Karpas-422 (cell line): ENCODE data around the gene SLC25A45. TPM values are rescaled to one million over a fixed set of nuclear protein-coding genes. Genes with fewer than 3 reads are reported as not detected.

Experiments
- DNase-seq: peaks from one replicate; pipeline ENCODE4 v3.0.0-alpha.2; 2015
- H2AFZ ChIP-seq: fragments of 200-600 bp; sonication (generic); 2 replicates; pipeline ENCODE4 v1.6.1; 2014; ENCODE audit warnings: antibody characterized with exemption, low read length, mixed read lengths
- H3K27ac ChIP-seq: fragments of 200-600 bp; sonication (generic); 2 replicates; pipeline ENCODE4 v1.5.1; 2014; ENCODE audit warnings: mild to moderate bottlenecking, low read length, moderate library complexity
- H3K27me3 ChIP-seq: fragments of 200-600 bp; sonication (generic); 2 replicates; pipeline ENCODE4 v1.6.1; 2014; ENCODE audit warnings: low read length, mixed read lengths
- H3K36me3 ChIP-seq: fragments of 200-600 bp; sonication (generic); 2 replicates; pipeline ENCODE4 v1.6.1; 2014; ENCODE audit warnings: low read length, mixed read lengths; ENCODE audit not compliant: insufficient read depth
- H3K4me1 ChIP-seq: fragments of 200-600 bp; sonication (generic); 2 replicates; pipeline ENCODE4 v1.6.1; 2014; ENCODE audit warnings: mild to moderate bottlenecking, low read length, mixed read lengths
- H3K4me2 ChIP-seq: fragments of 200-600 bp; sonication (generic); 2 replicates; pipeline ENCODE4 v1.6.1; 2014; ENCODE audit warnings: low read length, low read depth, mild to moderate bottlenecking; ENCODE audit not compliant: poor library complexity, severe bottlenecking
- H3K4me3 ChIP-seq: fragments of 200-600 bp; sonication (generic); 2 replicates; pipeline ENCODE4 v1.5.1; 2014; ENCODE audit warnings: mild to moderate bottlenecking, antibody characterized with exemption, low read length, mixed read lengths
- H3K79me2 ChIP-seq: fragments of 200-600 bp; sonication (generic); 2 replicates; pipeline ENCODE4 v1.6.1; 2014; ENCODE audit warnings: mild to moderate bottlenecking, low read length, mixed read lengths
- H3K9ac ChIP-seq: fragments of 200-600 bp; sonication (generic); 2 replicates; pipeline ENCODE4 v1.6.0; 2014; ENCODE audit warnings: low read length
- H3K9me2 ChIP-seq: fragments of 200-600 bp; sonication (generic), shearing (Covaris generic); replicated peaks from 2 replicates; pipeline ENCODE4 v1.6.0; 2014; ENCODE audit warnings: mild to moderate bottlenecking, low read length, moderate library complexity; ENCODE audit not compliant: insufficient read depth
- H3K9me3 ChIP-seq: fragments of 300-700, 200-600 bp; sonication (generic); 2 replicates; pipeline ENCODE4 v1.6.1; 2014; ENCODE audit warnings: low read length, mixed read lengths
- H4K20me1 ChIP-seq: fragments of 200-600 bp; sonication (generic); 2 replicates; pipeline ENCODE4 v1.6.1; 2014; ENCODE audit warnings: mild to moderate bottlenecking, antibody characterized with exemption, low read length, low read depth; ENCODE audit not compliant: insufficient read depth
- total RNA-seq: library from RNA; depleted of rRNA; stranded (reverse); fragments of >200 nt; shearing (Covaris generic); gene quantifications from 2 replicates; pipeline ENCODE4 v1.2.3, GENCODE V29; 2014; ENCODE audit warnings: low replicate concordance

SLC25A45 gene
- total RNA-seq, 1 experiment from 2014 or later, result 9.7 TPM

- no peaks in the 10 kb centered on the region for H3K9me3 ChIP-seq
- H3K79me2 ChIP-seq, result peaks cover 30% of the 10 kb centered on the region
- H3K9ac ChIP-seq, result no peak overlapping the region
- H3K9me2 ChIP-seq, result no peaks in the 10 kb centered on the region
- no peak for DNase-seq
- H3K4me3 ChIP-seq, result no peak overlapping the region
- no peak overlapping the region for H3K27ac ChIP-seq
- H3K27me3 ChIP-seq, result no peaks in the 10 kb centered on the region
- no peak overlapping the region for H2AFZ ChIP-seq
- peaks cover 29% of the 10 kb centered on the region for H3K4me1 ChIP-seq
- no peaks in the 10 kb centered on the region for H4K20me1 ChIP-seq
- H3K4me2 ChIP-seq, result peak overlapping the region; percentile 100
- H3K36me3 ChIP-seq, result 0 out of 2 replicates have a peak, but pooled peaks cover 3% of the 10 kb centered on the region
Observed at GRCh38 chr11:65389294-65389980, 7.0 kb upstream of the SLC25A45 start.

GRCh38 chr11:65388731-65389130 lies 6.3 kb upstream of the SLC25A45 start:
- no peaks in the 10 kb centered on the region for H3K9me3 ChIP-seq
- DNase-seq, result no peak
- H3K79me2 ChIP-seq, result peaks cover 30% of the 10 kb centered on the region
- H3K36me3 ChIP-seq, result 0 out of 2 replicates have a peak, but pooled peaks cover 3% of the 10 kb centered on the region
- H3K4me3 ChIP-seq, result no peak overlapping the region
- H3K9ac ChIP-seq, result peak overlapping the region; percentile 42
- H3K9me2 ChIP-seq, result no peaks in the 10 kb centered on the region
- H3K4me2 ChIP-seq, result peak overlapping the region; percentile 100
- H3K27ac ChIP-seq, result no peak overlapping the region
- no peak overlapping the region for H2AFZ ChIP-seq
- peaks cover 29% of the 10 kb centered on the region for H3K4me1 ChIP-seq
- H3K27me3 ChIP-seq, result no peaks in the 10 kb centered on the region
- H4K20me1 ChIP-seq, result no peaks in the 10 kb centered on the region

GRCh38 chr11:65386307-65387140 lies 4.1 kb upstream of the SLC25A45 start, which contains the start of gene FRMD8:
Gene FRMD8 (plus strand): TSS chr11:65386637. CDS start chr11:65387037, 400 bp downstream.
- Histone ChIP-seq H3K9me3 (no peaks in the 10 kb centered on the region), H3K4me1 (peaks cover 46% of the 10 kb centered on the region), H3K9ac (peak within 1 kb of the TSS; percentile 97), H3K27ac (peak within 1 kb of the TSS; percentile 71), H3K9me2 (no peaks in the 10 kb centered on the region), H3K36me3 (0 out of 2 replicates have a peak, but pooled peaks cover 3% of the 10 kb centered on the region), H2AFZ (peak within 1 kb of the TSS; percentile 59; the same call in 1 of the 2 replicates), H4K20me1 (no peaks in the 10 kb centered on the region), H3K4me2 (peak within 1 kb of the TSS; percentile 100), H3K4me3 (peak within 1 kb of the TSS; percentile 98), H3K79me2 (peaks cover 30% of the 10 kb centered on the region), H3K27me3 (no peaks in the 10 kb centered on the region)
- DNase-seq, result peak; percentile 92

DNA sequence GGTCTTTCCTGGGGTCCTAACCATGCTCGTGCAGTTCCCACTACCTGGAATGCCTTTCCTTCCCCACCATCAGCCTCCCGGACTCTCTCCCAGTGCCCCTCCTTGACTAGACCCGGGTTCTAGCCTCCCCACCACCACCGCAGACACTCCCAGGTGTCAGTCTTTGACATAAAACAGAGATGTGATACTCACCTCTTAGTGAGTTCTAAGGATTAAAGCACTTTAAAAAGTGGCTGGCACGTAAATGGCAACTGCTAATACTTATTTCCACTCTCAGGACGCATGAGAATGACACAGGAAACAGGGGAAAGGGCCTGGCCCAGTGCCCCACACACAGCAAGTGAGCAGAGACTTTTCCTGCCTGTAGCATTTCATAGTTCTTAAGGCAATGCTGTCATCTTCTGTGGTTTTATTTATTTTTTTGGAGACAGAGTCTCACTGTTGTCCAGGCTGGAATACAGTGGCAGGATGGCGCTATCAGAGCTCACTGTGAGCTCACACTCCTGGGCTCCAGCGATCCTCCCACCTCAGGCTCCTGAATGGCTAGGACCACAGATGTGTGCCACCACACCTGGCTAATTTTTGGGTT lies 1.9 kb upstream of the SLC25A45 start:
- Histone ChIP-seq H3K79me2 (peaks cover 26% of the 10 kb centered on the region), H3K4me1 (peaks cover 55% of the 10 kb centered on the region), H3K27me3 (no peaks in the 10 kb centered on the region), H3K36me3 (0 out of 2 replicates have a peak, but pooled peaks cover 3% of the 10 kb centered on the region), H3K27ac (no peak overlapping the region), H2AFZ (no peak overlapping the region), H4K20me1 (no peaks in the 10 kb centered on the region), H3K4me2 (no peak overlapping the region), H3K9ac (no peak overlapping the region), H3K4me3 (no peak overlapping the region), H3K9me2 (no peaks in the 10 kb centered on the region), H3K9me3 (no peaks in the 10 kb centered on the region)
- no peak for DNase-seq

- H3K36me3 ChIP-seq, result 0 out of 2 replicates have a peak, but pooled peaks cover 1% of the 10 kb centered on the region
- no peaks in the 10 kb centered on the region for H4K20me1 ChIP-seq
- no peaks in the 10 kb centered on the region for H3K9me2 ChIP-seq
- no peak overlapping the region for H3K27ac ChIP-seq
- no peak overlapping the region for H2AFZ ChIP-seq
- no peak overlapping the region for H3K9ac ChIP-seq
- no peak overlapping the region for H3K4me2 ChIP-seq
- H3K27me3 ChIP-seq, result no peaks in the 10 kb centered on the region
- peaks cover 51% of the 10 kb centered on the region for H3K4me1 ChIP-seq
- H3K79me2 ChIP-seq, result peaks cover 20% of the 10 kb centered on the region
- H3K9me3 ChIP-seq, result no peaks in the 10 kb centered on the region
- H3K4me3 ChIP-seq, result no peak overlapping the region
- DNase-seq, result no peak
Observed at GRCh38 chr11:65383778-65384177, 1.3 kb upstream of the SLC25A45 start.

- H3K9me2 ChIP-seq, result no peaks in the 10 kb centered on the region
- no peak for DNase-seq
- H3K27me3 ChIP-seq, result no peaks in the 10 kb centered on the region
- H3K36me3 ChIP-seq, result no peaks in the 10 kb centered on the region
- peak overlapping the region; percentile 79 for H3K4me3 ChIP-seq
- peaks cover 12% of the 10 kb centered on the region for H3K79me2 ChIP-seq
- peak overlapping the region; percentile 93 for H3K4me2 ChIP-seq
- no peaks in the 10 kb centered on the region for H4K20me1 ChIP-seq
- peaks cover 50% of the 10 kb centered on the region for H3K4me1 ChIP-seq
- H2AFZ ChIP-seq, result peak overlapping the region; percentile 74; the same call in 1 of the 2 replicates
- H3K9ac ChIP-seq, result peak overlapping the region; percentile 80
- H3K9me3 ChIP-seq, result no peaks in the 10 kb centered on the region
- H3K27ac ChIP-seq, result peak overlapping the region; percentile 79
Observed at GRCh38 chr11:65382804-65383368, 440 bp upstream of the SLC25A45 start.

- no peaks in the 10 kb centered on the region for H3K27me3 ChIP-seq
- DNase-seq, result peak; percentile 69
- peak overlapping the region; percentile 79 for H3K4me3 ChIP-seq
- H4K20me1 ChIP-seq, result no peaks in the 10 kb centered on the region
- H3K36me3 ChIP-seq, result no peaks in the 10 kb centered on the region
- H3K4me2 ChIP-seq, result peak overlapping the region; percentile 93
- H3K27ac ChIP-seq, result peak overlapping the region; percentile 79
- peaks cover 40% of the 10 kb centered on the region for H3K4me1 ChIP-seq
- H3K9me3 ChIP-seq, result no peaks in the 10 kb centered on the region
- no peaks in the 10 kb centered on the region for H3K9me2 ChIP-seq
- H3K79me2 ChIP-seq, result peaks cover 1% of the 10 kb centered on the region
- peak overlapping the region; percentile 74; the same call in 1 of the 2 replicates for H2AFZ ChIP-seq
- H3K9ac ChIP-seq, result peak overlapping the region; percentile 80
Observed at GRCh38 chr11:65381716-65382032, 772 bp downstream of the SLC25A45 start.
